Inferior parietal cortex (tissue), 1 donor: ENCODE data around the gene MAMSTR.
A peak's percentile ranks its signal among the peaks of the same experiment; 100 is the strongest.
"Not testable (repeated sequence)": the region's sequence is repeated elsewhere in the genome, so short reads cannot be mapped to it uniquely, and the experiment has no call there.

Experiments used
- DNase-seq: peaks from one replicate; pipeline ENCODE4 v3.0.0-alpha.2; 2016; ENCODE audit errors: extremely low spot score

The MAMSTR gene

DNA sequence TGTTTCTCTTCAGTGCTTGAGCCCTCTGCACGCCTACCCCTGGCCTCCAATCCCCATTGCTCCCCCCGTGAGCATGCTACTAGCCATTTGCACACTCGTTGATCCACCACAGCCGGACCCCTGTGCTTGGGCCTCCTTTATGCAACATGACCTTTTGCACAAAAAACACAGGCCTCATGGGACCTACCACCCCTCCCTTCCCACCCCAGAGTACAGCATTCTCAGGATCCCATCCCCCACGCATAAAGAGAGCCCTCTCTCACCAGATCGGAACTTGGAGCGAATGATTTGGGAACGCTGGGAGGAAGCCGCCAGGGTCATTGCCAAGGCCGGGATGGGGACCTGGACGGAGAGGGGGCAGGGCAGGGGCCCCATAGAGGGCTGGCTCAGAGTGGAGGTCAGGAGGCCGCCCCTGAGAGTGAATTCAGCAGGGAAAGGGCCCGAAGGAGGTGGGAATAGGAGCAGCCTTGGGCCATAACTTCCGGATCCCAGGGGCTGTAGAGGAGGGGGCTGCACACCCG lies 754 bp downstream of the MAMSTR start:
- DNase-seq = no peak

DNA sequence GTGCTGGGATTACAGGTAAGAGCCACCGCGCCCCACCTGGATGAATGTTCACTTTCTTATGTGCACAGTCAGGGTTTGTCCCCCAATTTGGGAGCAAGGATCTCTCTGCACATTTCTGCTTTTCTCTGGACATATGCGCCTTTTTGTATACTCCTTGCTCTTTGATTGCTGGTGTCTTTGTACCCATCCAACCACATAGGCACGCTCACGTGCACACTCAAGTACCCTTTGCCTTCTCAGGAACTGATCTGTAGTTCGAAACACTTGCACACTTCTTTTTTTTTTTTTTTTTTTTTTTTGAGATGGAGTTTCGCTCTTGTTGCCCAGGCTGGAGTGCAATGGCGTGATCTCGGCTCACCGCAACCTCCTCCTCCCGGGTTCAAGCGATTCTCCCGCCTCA lies 1.4 kb downstream of the MAMSTR start:
- DNase-seq = not testable (repeated sequence)

DNA sequence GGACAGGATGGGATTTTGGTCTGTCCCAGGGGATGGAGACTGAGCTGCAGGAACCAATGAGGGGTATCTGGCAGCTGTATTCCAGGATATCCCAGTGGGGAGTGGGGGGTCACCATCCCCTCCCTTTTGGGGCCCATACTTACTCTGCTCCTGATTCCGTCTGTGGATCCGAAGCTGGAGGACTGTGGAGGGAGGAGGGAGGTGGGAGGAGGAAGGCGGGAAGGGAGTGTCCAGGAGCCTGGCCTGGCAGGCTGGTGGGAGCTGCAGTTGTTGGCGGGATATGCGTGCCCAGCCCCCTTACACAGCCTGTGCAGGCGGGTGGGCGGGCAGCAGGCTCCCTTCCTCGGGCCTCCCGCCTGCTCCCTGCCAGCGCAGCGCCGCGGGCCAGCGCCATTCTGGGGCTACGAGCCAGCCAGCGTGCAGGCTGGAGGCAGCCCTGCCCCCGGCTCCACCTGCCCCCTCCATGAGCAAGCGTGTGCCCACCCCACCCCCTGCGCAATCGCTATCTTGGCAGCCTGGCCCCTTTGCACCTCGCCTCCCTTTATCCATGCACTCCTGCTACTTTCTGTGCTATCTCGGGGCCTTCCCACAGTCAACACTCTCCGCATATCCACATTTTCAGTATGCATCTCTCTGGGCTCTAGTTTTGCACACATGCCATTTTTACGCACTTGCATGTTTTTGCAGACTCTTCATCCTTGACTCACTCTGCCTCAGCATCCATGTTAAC lies 2.8 kb downstream of the MAMSTR start:
- DNase-seq = peak; percentile 37

DNA sequence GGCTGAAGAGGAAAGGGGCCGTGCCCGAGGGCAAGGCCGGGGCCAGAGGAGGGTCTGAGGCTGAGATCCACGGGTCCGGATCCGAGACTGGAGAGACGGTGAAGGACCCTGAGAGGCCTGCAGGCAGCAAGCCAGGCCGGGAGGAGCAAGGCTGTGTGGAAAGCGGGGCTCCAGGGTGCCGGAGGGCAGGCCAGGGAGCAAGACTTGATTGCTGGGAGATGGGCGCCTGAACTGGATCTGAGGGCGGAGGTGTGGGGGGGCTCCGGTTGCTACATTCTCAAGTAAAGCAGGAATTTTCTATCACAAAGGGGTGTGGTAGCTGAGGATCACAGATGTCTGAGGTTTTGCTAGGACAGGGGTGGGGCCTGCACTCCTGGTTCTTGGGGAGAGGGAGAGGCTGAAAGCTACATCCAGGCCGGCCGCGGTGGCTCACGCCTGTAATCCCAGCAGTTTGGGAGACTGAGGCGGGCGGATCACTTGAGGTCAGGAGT lies 3.8 kb downstream of the MAMSTR start:
- no peak for DNase-seq

DNA sequence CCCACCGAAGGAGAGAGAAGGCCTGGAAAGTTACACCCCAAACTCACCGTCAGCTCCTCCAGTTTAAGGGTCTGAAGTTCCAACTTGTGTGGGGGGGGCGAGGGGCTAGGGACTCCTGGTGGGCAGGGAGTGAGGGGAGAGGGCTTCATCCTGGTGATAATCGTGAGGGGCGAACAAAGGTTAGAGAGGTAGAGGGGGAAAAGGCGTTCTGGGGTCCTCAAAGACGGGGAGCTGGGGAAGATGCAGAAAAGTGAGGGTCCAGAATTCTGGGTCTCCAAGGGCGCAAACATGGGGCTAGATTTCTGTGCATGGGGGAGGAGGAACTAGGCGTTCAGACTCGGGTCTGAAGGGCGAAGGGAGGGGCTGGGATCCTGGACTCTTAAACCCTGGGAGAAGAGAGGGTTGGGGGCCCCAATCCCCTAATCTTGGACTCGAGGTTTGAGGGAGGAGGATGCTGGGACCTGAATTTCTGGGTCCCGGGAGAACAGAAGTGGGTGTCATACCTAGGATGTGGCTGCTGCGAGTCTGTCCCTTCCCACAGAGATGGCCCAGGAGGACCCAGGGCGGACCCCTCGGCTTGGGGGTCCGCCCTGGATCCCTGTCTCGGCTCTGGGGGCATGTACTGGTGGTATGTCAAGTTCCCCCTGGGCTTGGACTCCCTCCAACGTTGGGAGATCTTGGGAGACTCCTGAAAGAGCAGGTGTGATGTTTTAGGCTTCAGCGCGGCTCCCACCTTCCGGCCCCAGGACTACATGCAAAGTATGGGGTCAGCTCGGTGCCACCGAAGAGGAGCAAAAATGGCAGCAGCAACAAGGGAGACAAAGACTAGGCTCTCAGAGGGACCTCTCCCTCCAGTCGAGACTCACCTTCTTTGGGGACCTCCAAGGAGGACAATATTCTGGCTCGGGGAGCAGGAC lies 4.5 kb downstream of the MAMSTR start:
- no peak for DNase-seq

DNA sequence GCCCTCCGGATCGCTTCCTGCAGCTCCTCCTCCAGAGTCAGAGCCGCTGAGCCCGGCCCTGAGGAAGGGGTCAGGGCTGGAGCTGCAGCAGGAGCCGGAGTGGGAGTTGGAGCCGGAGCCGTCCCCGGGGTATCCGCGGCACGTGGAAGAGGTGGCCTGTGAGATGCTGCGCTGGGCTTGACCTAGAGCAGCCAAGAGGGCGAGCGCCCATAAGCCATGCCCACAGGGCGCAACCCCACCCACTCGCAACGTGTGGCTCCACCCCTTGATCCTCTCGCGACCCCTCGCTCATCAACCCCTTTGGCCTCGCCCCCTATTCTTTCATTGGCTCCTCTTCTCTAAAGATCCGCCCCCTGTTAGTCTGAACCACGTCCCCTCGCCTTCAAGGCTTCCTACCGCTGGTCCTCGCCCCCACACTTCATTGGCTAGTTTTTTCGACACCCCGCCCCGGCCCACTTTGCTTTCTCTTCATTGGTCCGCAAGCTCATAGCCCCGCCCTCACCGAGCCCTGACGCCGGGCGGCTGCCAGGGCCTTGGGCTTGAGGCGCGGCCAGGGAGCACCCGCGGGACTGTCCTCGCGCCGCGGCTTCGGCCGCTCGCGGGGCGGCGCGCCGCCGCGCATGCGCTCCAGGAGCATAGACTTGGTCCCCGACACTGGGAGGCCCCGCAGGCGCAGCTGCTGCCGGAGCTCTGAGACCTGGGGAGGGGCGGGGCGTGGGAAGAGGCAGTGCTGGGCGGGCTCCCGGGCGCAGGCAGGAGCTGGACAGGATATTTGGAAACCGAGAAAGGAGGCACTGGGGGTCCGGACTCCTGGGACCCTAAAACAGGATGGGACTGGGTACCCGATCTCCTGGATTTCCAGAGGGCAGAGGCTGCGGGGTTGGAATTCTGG lies 5.4 kb downstream of the MAMSTR start:
- peak; percentile 97 for DNase-seq

DNA sequence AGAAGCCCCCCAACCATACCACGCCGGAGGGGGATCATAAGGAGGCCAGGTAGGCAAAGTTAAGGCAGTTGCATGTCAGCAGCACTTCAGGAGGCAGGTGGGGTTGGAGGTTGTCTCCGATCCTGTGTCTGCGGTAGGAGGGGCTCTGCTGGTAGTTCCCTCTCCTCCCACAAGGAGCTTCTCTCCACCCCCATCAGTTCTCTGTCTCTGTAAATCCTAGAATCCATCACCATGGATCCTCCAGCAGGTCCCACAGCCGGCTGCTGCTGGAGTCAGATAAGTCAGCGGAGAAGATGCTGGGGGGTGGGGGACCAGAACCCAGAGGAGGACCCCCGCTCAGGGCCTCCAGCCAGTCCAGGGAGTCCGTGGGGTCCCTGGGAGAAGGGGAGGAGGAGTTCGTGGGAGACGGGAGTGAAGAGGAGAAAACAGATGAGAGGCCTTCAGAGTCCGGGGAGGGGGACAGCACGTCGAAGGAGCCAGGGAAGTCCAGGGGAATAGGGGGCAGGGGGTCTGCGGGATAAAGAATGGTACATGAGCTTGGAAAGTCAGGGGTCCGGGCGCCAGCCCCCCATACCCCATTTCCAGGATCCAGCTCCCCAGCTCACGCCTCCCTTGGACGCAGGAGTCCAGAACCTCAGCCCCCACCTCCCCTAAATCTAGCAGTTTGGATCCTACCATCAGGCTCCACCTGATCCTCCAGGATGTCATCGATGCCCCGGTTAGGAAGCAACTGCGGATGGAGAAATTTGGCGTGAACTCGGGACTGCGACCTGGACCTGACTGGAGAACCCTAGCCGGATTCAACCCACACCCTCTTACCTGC lies 6.3 kb downstream of the MAMSTR start:
- no peak for DNase-seq

DNA sequence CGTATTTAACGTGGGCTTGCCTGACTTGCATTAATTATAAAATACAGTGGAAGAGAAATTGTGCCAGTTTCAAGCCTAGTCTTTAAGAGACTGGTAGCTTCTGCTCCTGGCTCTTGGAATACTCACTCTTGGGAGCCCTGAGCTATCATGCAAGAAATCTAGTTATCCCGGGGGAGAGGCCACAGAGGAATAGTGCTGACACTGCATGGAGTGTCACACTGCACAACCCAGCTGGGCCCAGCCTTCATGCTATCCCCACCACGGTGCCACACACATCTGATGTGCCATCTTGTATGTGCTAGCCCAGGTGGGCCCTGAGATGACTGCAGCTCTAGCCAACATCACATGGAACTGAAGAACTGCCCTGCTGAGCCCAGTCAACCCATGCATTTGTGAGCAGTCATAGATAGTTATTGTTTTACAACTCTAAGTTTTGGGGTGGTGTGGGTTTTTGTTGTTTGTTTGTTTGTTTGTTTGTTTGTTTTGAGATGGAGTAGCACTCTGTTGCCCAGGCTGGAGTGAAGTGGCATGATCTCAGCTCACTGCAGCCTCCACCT lies 8.3 kb downstream of the MAMSTR start:
- no peak for DNase-seq

DNA sequence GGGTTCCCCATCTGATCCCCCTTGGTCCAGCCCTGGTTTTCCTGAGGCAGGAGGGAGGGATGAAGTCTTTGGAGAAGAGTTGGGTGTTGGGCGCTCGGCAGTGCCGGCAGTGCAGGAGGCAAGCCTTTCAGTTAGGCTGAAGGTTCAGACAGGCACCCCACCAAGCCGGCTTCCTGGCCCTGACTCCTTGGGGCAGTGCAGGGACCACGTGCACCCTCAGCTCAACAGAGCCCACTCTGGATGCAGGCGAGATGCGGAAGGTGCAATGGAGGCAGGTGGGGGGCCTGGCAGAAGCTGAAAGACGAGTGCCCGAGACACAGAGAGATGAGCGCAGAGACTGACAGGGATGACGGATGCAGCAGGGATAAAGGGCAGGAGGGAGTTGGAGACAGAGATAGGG lies 11.1 kb downstream of the MAMSTR start:
- no peak for DNase-seq

DNA sequence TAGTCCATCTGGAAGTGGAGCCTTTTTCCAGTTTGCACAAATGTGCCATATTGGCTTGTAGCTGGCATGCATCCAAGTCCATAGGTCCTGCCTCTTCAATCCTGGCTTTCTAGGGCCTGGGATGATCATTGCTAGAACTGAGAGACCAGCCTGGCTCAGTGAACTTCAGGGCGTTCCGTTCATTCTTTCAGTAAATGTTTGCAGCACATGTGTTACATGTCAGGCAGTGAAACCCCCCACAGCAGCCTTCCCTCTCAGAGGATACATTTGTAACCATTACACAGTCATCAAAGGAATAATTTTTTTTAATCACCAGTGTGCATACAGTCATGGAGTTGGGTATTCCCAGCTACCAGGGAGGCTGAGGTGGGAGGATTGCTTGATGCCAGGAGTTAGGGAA lies 14.1 kb downstream of the MAMSTR start:
- DNase-seq = no peak

DNA sequence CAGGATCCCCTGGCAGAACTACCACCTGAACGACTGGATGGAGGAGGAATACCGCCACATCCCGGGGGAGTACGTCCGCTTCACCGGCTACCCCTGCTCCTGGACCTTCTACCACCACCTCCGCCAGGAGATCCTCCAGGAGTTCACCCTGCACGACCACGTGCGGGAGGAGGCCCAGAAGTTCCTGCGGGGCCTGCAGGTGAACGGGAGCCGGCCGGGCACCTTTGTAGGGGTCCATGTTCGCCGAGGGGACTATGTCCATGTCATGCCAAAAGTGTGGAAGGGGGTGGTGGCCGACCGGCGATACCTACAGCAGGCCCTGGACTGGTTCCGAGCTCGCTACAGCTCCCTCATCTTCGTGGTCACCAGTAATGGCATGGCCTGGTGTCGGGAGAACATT lies 16.2 kb downstream of the MAMSTR start:
- DNase-seq = no peak

DNA sequence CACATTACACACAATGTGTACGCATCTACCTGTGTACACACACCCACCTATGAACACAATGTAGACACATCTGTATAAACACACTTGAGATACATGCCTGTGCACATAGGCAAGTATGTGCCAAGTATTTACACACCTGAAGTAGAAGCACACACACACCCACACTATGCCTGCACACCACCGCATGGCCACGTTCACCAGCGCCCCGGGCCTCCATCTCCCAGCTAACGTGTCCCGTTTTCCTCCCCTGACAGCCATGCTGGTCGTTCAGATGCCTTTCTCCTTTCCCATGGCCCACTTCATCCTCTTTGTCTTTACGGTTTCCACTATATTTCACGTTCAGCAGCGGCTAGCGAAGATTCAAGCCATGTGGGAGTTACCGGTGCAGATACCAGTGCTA lies 16.8 kb downstream of the MAMSTR start:
- no peak for DNase-seq

DNA sequence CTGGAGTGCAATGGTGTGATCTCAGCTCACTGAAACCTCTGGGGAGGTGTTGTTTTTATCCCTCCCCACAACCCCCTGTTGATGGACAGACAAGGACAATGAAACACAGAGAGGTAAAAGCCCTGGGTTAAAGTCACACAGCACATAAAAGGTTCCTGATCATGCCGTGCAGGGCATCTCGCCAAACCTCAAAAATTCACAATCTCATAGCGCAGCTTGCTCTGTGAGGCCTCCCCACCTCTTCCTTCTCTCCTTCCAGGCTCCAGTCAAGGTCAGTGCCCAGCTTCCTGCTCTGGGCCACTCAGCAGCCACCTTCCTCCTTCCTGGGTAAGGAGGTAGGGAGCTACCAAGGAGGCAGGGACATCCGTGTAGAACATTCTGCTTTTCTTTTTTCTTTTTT lies 21.5 kb downstream of the MAMSTR start:
- no peak for DNase-seq

DNA sequence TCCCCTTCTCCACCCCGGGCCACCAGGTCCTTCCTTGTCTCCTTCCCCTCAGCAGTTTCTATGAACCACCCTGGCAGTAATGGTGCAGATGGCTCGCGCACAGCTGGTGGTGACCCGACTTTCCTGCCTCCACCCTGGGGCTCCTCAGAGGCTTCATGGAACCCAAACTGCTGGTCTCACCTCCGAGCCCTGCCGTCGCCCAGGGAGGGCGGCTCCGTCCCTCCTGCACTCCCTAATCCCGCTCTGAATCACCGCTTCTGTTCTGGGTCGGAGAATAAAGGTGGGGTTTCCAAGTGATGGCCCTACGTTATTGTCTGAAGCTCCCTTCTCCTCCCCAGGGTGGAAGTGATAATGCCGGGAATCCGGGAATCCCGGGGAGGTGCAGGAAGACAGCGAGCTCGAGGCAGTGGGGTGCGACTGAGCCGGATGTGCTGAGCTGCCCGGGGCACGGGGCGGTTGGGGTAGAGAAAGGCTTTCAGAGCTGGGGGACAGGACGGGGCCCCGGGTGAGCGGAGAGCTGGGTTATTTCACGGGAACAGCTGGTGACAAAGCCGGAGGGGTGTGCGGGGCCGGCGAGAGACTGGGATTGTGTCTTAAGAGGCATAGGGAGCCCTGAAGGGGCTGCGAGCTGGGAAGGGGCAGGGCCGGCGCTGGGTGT lies 23.0 kb downstream of the MAMSTR start:
- DNase-seq = no peak

DNA sequence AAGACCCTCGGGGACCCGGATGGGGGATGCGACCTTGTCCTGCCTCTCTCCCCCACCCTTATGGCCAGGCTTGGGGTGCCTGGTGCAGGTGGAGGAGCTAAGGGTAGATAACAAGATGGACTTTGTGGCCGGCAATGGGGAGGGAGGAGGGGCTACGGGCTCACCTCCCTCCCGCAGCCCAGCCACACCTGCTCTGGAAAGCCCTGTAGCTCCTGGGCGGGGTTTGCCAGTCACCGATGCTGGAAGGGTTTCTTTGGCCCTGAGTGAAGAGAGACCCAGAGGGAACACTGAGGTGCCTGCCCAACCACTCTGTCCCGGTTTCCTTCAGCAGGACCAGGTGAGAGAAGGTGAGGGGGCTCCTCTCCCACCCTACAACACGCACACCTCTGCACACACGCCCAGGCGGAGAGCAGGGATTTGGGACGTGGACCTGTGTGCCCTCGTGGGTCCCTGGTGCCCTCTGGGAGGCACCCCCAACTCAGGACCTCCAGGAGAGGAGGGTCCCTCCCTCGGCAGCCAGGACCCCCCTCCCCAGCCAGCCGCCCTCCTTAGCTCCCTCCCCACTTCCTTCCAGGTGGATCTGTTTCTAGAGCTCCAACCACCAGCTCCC lies 23.7 kb downstream of the MAMSTR start, which contains the start of gene FUT2:
Gene FUT2 (plus strand): TSS at position 229 of the 610 bp plus-strand sequence. CDS start 6,986 bp downstream, outside the sequence.
- DNase-seq = no peak

DNA sequence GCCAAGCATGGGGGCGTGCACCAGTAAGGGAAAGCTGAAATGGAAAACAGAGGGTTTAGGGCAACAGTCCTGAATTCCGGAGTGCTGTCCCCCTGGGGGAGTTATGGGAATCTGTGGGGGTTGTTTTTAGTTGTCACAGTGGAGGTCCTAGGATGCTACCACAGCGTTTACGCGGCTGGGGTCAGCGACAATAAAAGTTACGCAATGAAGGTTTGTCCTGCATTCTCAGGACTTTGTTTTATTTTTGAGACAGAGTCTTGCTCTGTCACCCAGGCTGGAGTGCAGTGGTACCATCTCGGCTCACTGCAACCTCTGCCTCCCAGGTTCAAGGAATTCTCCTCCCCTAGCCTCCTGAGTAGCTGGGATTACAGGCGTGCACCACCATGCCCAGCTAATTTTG lies 25.9 kb downstream of the MAMSTR start:
- DNase-seq = not testable (repeated sequence)

DNA sequence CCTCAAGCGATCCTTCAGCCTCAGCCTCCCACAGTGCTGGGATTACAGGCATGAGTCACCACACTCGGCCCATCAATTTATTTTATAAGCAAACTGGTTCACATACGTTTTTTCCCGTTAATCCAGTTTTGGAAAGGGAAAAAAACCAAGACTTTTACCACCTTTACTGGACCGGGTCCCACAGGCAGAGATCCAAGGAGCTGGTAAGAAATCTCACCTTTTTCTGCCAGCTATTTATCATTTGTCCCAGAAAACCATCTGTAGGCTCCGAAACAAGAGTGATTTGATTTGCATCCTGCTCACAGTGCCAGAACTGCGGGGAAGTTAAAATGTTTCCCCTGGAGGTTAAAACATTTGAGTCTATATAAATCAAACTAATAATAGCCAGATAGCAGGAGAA lies 30.1 kb downstream of the MAMSTR start:
- DNase-seq = peak; percentile 43

DNA sequence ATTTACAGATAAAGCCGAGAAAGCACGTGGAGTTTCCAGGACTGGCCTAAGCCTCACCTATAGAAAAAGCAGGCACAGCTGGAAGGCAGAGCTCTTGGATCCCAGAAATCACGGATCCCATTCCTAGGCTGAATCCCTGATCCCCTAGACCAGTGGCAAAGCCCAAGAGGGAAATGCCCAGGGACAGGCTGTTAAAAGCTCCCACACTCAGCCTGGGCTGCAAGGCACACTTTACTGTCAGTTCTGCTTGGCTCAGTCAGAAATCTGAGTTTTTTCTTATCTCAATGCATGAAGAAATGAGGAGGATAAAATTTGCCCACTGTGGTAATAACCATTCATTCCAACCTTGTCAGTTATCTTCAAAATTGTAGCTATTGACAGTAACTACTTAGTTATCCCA lies 31.7 kb downstream of the MAMSTR start:
- DNase-seq = no peak

DNA sequence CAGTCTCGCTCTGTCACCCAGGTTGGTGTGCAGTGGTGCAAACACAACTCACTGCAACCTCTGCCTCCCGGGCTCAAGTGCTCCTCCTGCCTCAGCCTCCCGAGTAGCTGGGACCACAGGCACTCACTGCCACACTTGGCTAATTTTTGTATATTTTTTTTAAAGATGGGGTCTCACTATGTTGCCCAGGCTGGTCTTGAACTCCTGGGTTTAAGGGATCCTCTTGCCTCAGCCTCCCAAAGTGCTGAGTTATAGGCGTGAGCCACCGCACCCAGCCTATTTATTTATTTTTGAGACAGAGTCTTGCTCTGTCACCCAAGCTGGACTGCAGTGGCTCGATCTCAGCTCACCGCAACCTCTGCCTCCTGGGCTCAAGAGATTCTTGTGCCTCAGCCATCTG lies 32.9 kb downstream of the MAMSTR start:
- not testable (repeated sequence) for DNase-seq
